ENCODE results near the gene PTPRE.

PTPRE gene

GRCh38 chr10:128125416-128125943 is 218.6 kb downstream of the PTPRE start:
- POLR2A ChIA-PET = interaction anchor here (0.6 to 1.2 kb wide), 3 partner anchors 9 to 47 kb away, joined by 3 to 4 read pairs (median 3); no protein-coding TSS in a partner anchor
- peak overlapping the region; percentile 89; the same call in 1 of the 2 replicates for H3K27ac ChIP-seq (ENCODE audit: extremely low read depth, low read depth, low read length)

GRCh38 chr10:128125944-128126764 is 219.3 kb downstream of the PTPRE start, which contains the start of gene MKI67:
TSS of gene MKI67 (minus strand) at chr10:128126423. CDS start at chr10:128125667, 756 bp downstream.
- ChIA-PET CTCF (interaction anchor here (0.7 to 1.7 kb wide), 2 partner anchors 9 to 26 kb away, joined by 4 to 7 read pairs; no protein-coding TSS in a partner anchor), POLR2A (interaction anchor here (0.6 to 1.2 kb wide), 3 partner anchors 10 to 30 kb away, joined by 3 to 4 read pairs (median 3); no protein-coding TSS in a partner anchor)
- Histone ChIP-seq H3K4me3 (ENCODE audit: low read depth, low read length) (peak within 1 kb of the TSS; percentile 97), H3K9me3 (ENCODE audit: control insufficient read depth, insufficient read depth, low read depth, low read length) (no peaks in the 10 kb centered on the region), H3K4me1 (ENCODE audit: control insufficient read depth, insufficient read depth, low read length) (peaks cover 11% of the 10 kb centered on the region), H3K27ac (ENCODE audit: extremely low read depth, low read depth, low read length) (peak within 1 kb of the TSS; percentile 89), H3K36me3 (ENCODE audit: control insufficient read depth in 2 of 2, insufficient read depth in 1 of 2, low read length in 2 of 2) (peaks cover 26 to 34% of the 10 kb centered on the region in 2 experiments)
- TF ChIP-seq KLF8 (tag by site-specific recombination; IDR thresholded peaks at IDR 0.05) = peak; percentile 71
- TF ChIP-seq, protein P1, sequence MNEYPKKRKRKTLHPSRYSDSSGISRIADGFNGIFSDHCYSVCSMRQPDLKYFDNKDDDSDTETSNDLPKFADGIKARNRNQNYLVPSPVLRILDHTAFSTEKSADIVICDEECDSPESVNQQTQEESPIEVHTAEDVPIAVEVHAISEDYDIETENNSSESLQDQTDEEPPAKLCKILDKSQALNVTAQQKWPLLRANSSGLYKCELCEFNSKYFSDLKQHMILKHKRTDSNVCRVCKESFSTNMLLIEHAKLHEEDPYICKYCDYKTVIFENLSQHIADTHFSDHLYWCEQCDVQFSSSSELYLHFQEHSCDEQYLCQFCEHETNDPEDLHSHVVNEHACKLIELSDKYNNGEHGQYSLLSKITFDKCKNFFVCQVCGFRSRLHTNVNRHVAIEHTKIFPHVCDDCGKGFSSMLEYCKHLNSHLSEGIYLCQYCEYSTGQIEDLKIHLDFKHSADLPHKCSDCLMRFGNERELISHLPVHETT (tag by site-specific recombination; IDR thresholded peaks at IDR 0.05) = 0 out of 2 replicates have a peak, but pooled peaks have one; percentile 19
- TF ChIP-seq ZNF571 (tag by site-specific recombination; IDR thresholded peaks at IDR 0.05) = no peak
- TF ChIP-seq ZNF221 (tag by site-specific recombination; IDR thresholded peaks at IDR 0.05; ENCODE audit: borderline replicate concordance) = no peak
- TF ChIP-seq, protein P2, sequence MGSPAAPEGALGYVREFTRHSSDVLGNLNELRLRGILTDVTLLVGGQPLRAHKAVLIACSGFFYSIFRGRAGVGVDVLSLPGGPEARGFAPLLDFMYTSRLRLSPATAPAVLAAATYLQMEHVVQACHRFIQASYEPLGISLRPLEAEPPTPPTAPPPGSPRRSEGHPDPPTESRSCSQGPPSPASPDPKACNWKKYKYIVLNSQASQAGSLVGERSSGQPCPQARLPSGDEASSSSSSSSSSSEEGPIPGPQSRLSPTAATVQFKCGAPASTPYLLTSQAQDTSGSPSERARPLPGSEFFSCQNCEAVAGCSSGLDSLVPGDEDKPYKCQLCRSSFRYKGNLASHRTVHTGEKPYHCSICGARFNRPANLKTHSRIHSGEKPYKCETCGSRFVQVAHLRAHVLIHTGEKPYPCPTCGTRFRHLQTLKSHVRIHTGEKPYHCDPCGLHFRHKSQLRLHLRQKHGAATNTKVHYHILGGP (tag by site-specific recombination; IDR thresholded peaks at IDR 0.05) = no peak
- TF ChIP-seq ZBTB8A (tag by site-specific recombination; IDR thresholded peaks at IDR 0.05) = peak; percentile 100
- TF ChIP-seq KLF1 (tag by site-specific recombination; IDR thresholded peaks at IDR 0.05) = peak; percentile 33; the same call in 1 of the 2 replicates
- TF ChIP-seq ZNF292 (tag by site-specific recombination; IDR thresholded peaks at IDR 0.05; ENCODE audit: borderline replicate concordance, low read depth) = no peak
- TF ChIP-seq ZNF280D (tag by site-specific recombination; IDR thresholded peaks at IDR 0.05) = no peak
- peak; percentile 17; the same call in 1 of the 2 replicates for TF ChIP-seq ZBTB20 (tag by site-specific recombination; IDR thresholded peaks at IDR 0.05)
- 0 out of 2 replicates have a peak, but pooled peaks have one; percentile 70 for TF ChIP-seq ZEB2 (tag by site-specific recombination; IDR thresholded peaks at IDR 0.05)
- TF ChIP-seq ZBTB10 (tag by site-specific recombination; IDR thresholded peaks at IDR 0.05) = 0 out of 2 replicates have a peak, but pooled peaks have one; percentile 20
- TF ChIP-seq ZBTB7A (tag by site-specific recombination; IDR thresholded peaks at IDR 0.05; ENCODE audit: low read depth) = no peak
- peak; percentile 72 for TF ChIP-seq SP3 (tag by site-specific recombination; IDR thresholded peaks at IDR 0.05)
- no peak for TF ChIP-seq ZNF621 (tag by site-specific recombination; IDR thresholded peaks at IDR 0.05)
- TF ChIP-seq ZNF830 (tag by site-specific recombination; IDR thresholded peaks at IDR 0.05; ENCODE audit: low read depth) = no peak
- no peak for TF ChIP-seq TCF7L2 (IDR thresholded peaks at IDR 0.05; ENCODE audit: borderline replicate concordance, low read depth, low read length)
- TF ChIP-seq, protein P3, sequence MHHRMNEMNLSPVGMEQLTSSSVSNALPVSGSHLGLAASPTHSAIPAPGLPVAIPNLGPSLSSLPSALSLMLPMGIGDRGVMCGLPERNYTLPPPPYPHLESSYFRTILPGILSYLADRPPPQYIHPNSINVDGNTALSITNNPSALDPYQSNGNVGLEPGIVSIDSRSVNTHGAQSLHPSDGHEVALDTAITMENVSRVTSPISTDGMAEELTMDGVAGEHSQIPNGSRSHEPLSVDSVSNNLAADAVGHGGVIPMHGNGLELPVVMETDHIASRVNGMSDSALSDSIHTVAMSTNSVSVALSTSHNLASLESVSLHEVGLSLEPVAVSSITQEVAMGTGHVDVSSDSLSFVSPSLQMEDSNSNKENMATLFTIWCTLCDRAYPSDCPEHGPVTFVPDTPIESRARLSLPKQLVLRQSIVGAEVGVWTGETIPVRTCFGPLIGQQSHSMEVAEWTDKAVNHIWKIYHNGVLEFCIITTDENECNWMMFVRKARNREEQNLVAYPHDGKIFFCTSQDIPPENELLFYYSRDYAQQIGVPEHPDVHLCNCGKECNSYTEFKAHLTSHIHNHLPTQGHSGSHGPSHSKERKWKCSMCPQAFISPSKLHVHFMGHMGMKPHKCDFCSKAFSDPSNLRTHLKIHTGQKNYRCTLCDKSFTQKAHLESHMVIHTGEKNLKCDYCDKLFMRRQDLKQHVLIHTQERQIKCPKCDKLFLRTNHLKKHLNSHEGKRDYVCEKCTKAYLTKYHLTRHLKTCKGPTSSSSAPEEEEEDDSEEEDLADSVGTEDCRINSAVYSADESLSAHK (tag by site-specific recombination; IDR thresholded peaks at IDR 0.05) = no peak

More at GRCh38 chr10:128125416-128125943, 218.6 kb downstream of the PTPRE start:
- Histone ChIP-seq H3K4me1 (ENCODE audit: control insufficient read depth, insufficient read depth, low read length) (peaks cover 11% of the 10 kb centered on the region), H3K36me3 (ENCODE audit: control insufficient read depth in 2 of 2, insufficient read depth in 1 of 2, low read length in 2 of 2) (peaks cover 29 to 40% of the 10 kb centered on the region in 2 experiments), H3K9me3 (ENCODE audit: control insufficient read depth, insufficient read depth, low read depth, low read length) (no peaks in the 10 kb centered on the region), H3K4me3 (ENCODE audit: low read depth, low read length) (peak overlapping the region; percentile 97)
- CTCF ChIA-PET = interaction anchor here (0.7 to 1.7 kb wide), 2 partner anchors 8 to 25 kb away, joined by 4 to 7 read pairs; no protein-coding TSS in a partner anchor
- TF ChIP-seq ZNF335 (tag by site-specific recombination; conservative IDR thresholded peaks at IDR 0.05) (peak; percentile 55), SCRT2 (tag by site-specific recombination; IDR thresholded peaks at IDR 0.05) (no peak), ZNF585B (tag by site-specific recombination; IDR thresholded peaks at IDR 0.05) (no peak), ZNF157 (tag by site-specific recombination; IDR thresholded peaks at IDR 0.05) (no peak), ZNF530 (tag by site-specific recombination; IDR thresholded peaks at IDR 0.05; ENCODE audit: low read depth) (no peak), ZFP41 (tag by site-specific recombination; IDR thresholded peaks at IDR 0.05; ENCODE audit: borderline replicate concordance) (no peak), ZBTB48 (tag by site-specific recombination; IDR thresholded peaks at IDR 0.05) (no peak)
